Activated CD8-positive, alpha-beta T cell treated with anti-CD3 and anti-CD28 coated beads for 36 hours (primary cell): ENCODE measurements around the gene IL25. TPM values are rescaled to one million over a fixed set of nuclear protein-coding genes. Genes with fewer than 3 reads are reported as not detected.

Experiments
- ATAC-seq: fragments of 200-7000 bp; cut with Tn5 transposase; one replicate; pipeline ENCODE4 v1.10.0; 2021; ENCODE audit warnings: mild to moderate bottlenecking, moderate library complexity
- CTCF ChIA-PET: fragments of 350-600 bp; sonication (Branson Sonifier 250); formaldehyde crosslinking; loops from one replicate; lab custom pipeline; 2021; ENCODE audit warnings: antibody characterized with exemption; lab: Charles Lee
- POLR2A ChIA-PET: fragments of 350-600 bp; sonication (Branson Sonifier 250); formaldehyde crosslinking; loops from one replicate; lab custom pipeline; 2021; ENCODE audit warnings: antibody characterized with exemption; lab: Charles Lee
- DNase-seq: peaks from one replicate; pipeline ENCODE4 v3.0.0-alpha.2; 2020
- H3K27ac Mint-ChIP-seq: one replicate; pipeline ENCODE4 v1.8.0; 2021; ENCODE audit warnings: mild to moderate bottlenecking, mixed read lengths
- H3K27me3 Mint-ChIP-seq: one replicate; pipeline ENCODE4 v1.8.0; 2021; ENCODE audit warnings: mixed read lengths
- H3K36me3 Mint-ChIP-seq: one replicate; pipeline ENCODE4 v1.8.0; 2021; ENCODE audit warnings: low read depth, mixed read lengths
- H3K4me1 Mint-ChIP-seq: one replicate; pipeline ENCODE4 v1.8.0; 2021; ENCODE audit warnings: low read depth, mixed read lengths
- H3K4me3 Mint-ChIP-seq: one replicate; pipeline ENCODE4 v1.8.0; 2021; ENCODE audit warnings: mild to moderate bottlenecking, moderate library complexity, mixed read lengths
- H3K9me3 Mint-ChIP-seq: one replicate; pipeline ENCODE4 v1.8.0; 2021; ENCODE audit warnings: mixed read lengths
- CTCF ChIP-seq: fragments of 200-600 bp; IDR thresholded peaks from one replicate; pipeline ENCODE4 v1.8.0; 2022; ENCODE audit warnings: antibody characterized with exemption, mild to moderate bottlenecking
- intact Hi-C: fragments of 100-400 bp; cut with micrococcal nuclease; formaldehyde crosslinking; loops from one replicate; pipeline ENCODE4 v1.10.0; 2022
- total RNA-seq, 2 experiments: library from RNA; stranded (reverse); gene quantifications; one replicate each; pipeline ENCODE4 v1.2.3, GENCODE V29; 2021

Gene IL25
- total RNA-seq, 2 experiments from 2014 or later, result not detected

GRCh38 chr14:23348297-23348655 lies 24.3 kb upstream of the IL25 start:
- DNase-seq (no peak), ATAC-seq (no peak)
- ChIA-PET CTCF (interaction anchor here (1.2 kb wide), 1 partner anchor 20 kb away, joined by 3 read pairs; no protein-coding TSS in a partner anchor), POLR2A (no interaction called here)
- Mint-ChIP-seq H3K36me3 (no peaks in the 10 kb centered on the region), H3K27ac (no peak overlapping the region), H3K27me3 (peaks cover 16% of the 10 kb centered on the region), H3K4me3 (no peak overlapping the region), H3K4me1 (peaks cover 4% of the 10 kb centered on the region), H3K9me3 (no peaks in the 10 kb centered on the region)
- intact Hi-C loops, result no loop called here
- no peak for TF ChIP-seq CTCF

- ChIA-PET POLR2A (interaction anchor here (1.1 kb wide), 1 partner anchor 11 kb away, joined by 3 read pairs; no protein-coding TSS in a partner anchor), CTCF (no interaction called here)
- H3K4me3 Mint-ChIP-seq, result no peak overlapping the region
- peaks cover 26% of the 10 kb centered on the region for H3K27me3 Mint-ChIP-seq
- no peak overlapping the region for H3K27ac Mint-ChIP-seq
- TF ChIP-seq CTCF, result no peak
- no peak for DNase-seq
- intact Hi-C loops, result no loop called here
- H3K36me3 Mint-ChIP-seq, result no peaks in the 10 kb centered on the region
- no peaks in the 10 kb centered on the region for H3K9me3 Mint-ChIP-seq
- H3K4me1 Mint-ChIP-seq, result peaks cover 4% of the 10 kb centered on the region
- ATAC-seq, result no peak
Measured at GRCh38 chr14:23349156-23349845, 23.3 kb upstream of the IL25 start.

- no peak for TF ChIP-seq CTCF
- intact Hi-C loops, result no loop called here
- POLR2A ChIA-PET, result interaction anchor here (2.0 kb wide), 1 partner anchor 30 kb away, joined by 6 read pairs; the partner anchor contains the start of gene PABPN1
- CTCF ChIA-PET, result interaction anchor here (1.1 to 2.8 kb wide), 3 partner anchors 13 to 28 kb away, joined by 3 to 19 read pairs (median 7); no protein-coding TSS in a partner anchor
- Mint-ChIP-seq H3K4me3 (peak overlapping the region; percentile 54), H3K27ac (no peak overlapping the region), H3K9me3 (no peaks in the 10 kb centered on the region), H3K27me3 (peaks cover 35% of the 10 kb centered on the region), H3K4me1 (peaks cover 4% of the 10 kb centered on the region), H3K36me3 (no peaks in the 10 kb centered on the region)
- DNase-seq (peak; percentile 6), ATAC-seq (peak; percentile 45)
Measured at GRCh38 chr14:23351681-23352505, 20.7 kb upstream of the IL25 start.

- no peak within 1 kb of the TSS for H3K27ac Mint-ChIP-seq
- DNase-seq, result peak; percentile 71
Measured at GRCh38 chr14:23352506-23353432, 19.8 kb upstream of the IL25 start, which contains the start of gene SLC22A17. SLC22A17 (minus strand) TSS chr14:23352887.

More at GRCh38 chr14:23352506-23353432, 19.8 kb upstream of the IL25 start, which contains the start of gene SLC22A17:
- Mint-ChIP-seq H3K4me1 (peaks cover 4% of the 10 kb centered on the region), H3K9me3 (no peaks in the 10 kb centered on the region), H3K27me3 (peaks cover 35% of the 10 kb centered on the region), H3K36me3 (no peaks in the 10 kb centered on the region), H3K4me3 (peak within 1 kb of the TSS; percentile 54)
- ATAC-seq, result peak; percentile 92
- intact Hi-C loops, result no loop called here
- TF ChIP-seq CTCF, result no peak
- POLR2A ChIA-PET, result interaction anchor here (0.8 to 2.0 kb wide), 2 partner anchors 11 to 31 kb away, joined by 3 to 6 read pairs; partner anchors contain the start of gene PABPN1
- CTCF ChIA-PET, result interaction anchor here (1.1 to 2.8 kb wide), 3 partner anchors 14 to 27 kb away, joined by 3 to 19 read pairs (median 7); no protein-coding TSS in a partner anchor
